ENCODE measurements around the gene HSPA5.

Gene HSPA5

GRCh38 chr9:125262294-125262991 is 21.3 kb upstream of the HSPA5 start:
- TF ChIP-seq POLR2AphosphoS5 (IDR thresholded peaks at IDR 0.05; ENCODE audit: low read depth, low read length), result no peak
- TF ChIP-seq SIN3A (IDR thresholded peaks at IDR 0.05; ENCODE audit: borderline replicate concordance, insufficient read depth, low read length), result no peak
- TF ChIP-seq REST (IDR thresholded peaks at IDR 0.05; ENCODE audit: insufficient read depth in 1 of 2, low read depth in 2 of 2, low read length in 2 of 2), result no peak
- no peak for TF ChIP-seq TAF1 (IDR thresholded peaks at IDR 0.05; ENCODE audit: borderline replicate concordance, insufficient read depth, low read length)
- TF ChIP-seq FOXP2 (optimal IDR thresholded peaks at IDR 0.05; ENCODE audit: borderline replicate concordance, extremely low read depth, extremely low read length, insufficient read depth), result no peak

- no peak for TF ChIP-seq REST (IDR thresholded peaks at IDR 0.05; ENCODE audit: insufficient read depth in 1 of 2, low read depth in 2 of 2, low read length in 2 of 2)
- no peak for TF ChIP-seq SIN3A (IDR thresholded peaks at IDR 0.05; ENCODE audit: borderline replicate concordance, insufficient read depth, low read length)
- TF ChIP-seq TAF1 (IDR thresholded peaks at IDR 0.05; ENCODE audit: borderline replicate concordance, insufficient read depth, low read length), result peak; percentile 75; the same call in 1 of the 2 replicates
- peak; percentile 73 for TF ChIP-seq FOXP2 (optimal IDR thresholded peaks at IDR 0.05; ENCODE audit: borderline replicate concordance, extremely low read depth, extremely low read length, insufficient read depth)
- peak; percentile 59 for TF ChIP-seq POLR2AphosphoS5 (IDR thresholded peaks at IDR 0.05; ENCODE audit: low read depth, low read length)
Measured at GRCh38 chr9:125261501-125262293, 20.6 kb upstream of the HSPA5 start, which contains the start of gene GAPVD1. GAPVD1 (plus strand) TSS chr9:125261826; CDS start chr9:125298922, 37,096 bp downstream.

- no peak for TF ChIP-seq TAF1 (IDR thresholded peaks at IDR 0.05; ENCODE audit: borderline replicate concordance, insufficient read depth, low read length)
- TF ChIP-seq SIN3A (IDR thresholded peaks at IDR 0.05; ENCODE audit: borderline replicate concordance, insufficient read depth, low read length), result no peak
- peak; percentile 73 to 84 for TF ChIP-seq REST (IDR thresholded peaks at IDR 0.05; ENCODE audit: insufficient read depth in 1 of 2, low read depth in 2 of 2, low read length in 2 of 2)
- no peak for TF ChIP-seq FOXP2 (optimal IDR thresholded peaks at IDR 0.05; ENCODE audit: borderline replicate concordance, extremely low read depth, extremely low read length, insufficient read depth)
Measured at GRCh38 chr9:125260561-125260960, 19.4 kb upstream of the HSPA5 start.

- TF ChIP-seq TAF1 (IDR thresholded peaks at IDR 0.05; ENCODE audit: borderline replicate concordance, insufficient read depth, low read length), result no peak
Measured at GRCh38 chr9:125258832-125259534, 17.8 kb upstream of the HSPA5 start.

- no peak for TF ChIP-seq TAF1 (IDR thresholded peaks at IDR 0.05; ENCODE audit: borderline replicate concordance, insufficient read depth, low read length)
- TF ChIP-seq FOXP2 (optimal IDR thresholded peaks at IDR 0.05; ENCODE audit: borderline replicate concordance, extremely low read depth, extremely low read length, insufficient read depth), result no peak
- TF ChIP-seq SIN3A (IDR thresholded peaks at IDR 0.05; ENCODE audit: borderline replicate concordance, insufficient read depth, low read length), result no peak
- no peak for TF ChIP-seq REST (IDR thresholded peaks at IDR 0.05; ENCODE audit: insufficient read depth in 1 of 2, low read depth in 2 of 2, low read length in 2 of 2)
- no peak for TF ChIP-seq POLR2AphosphoS5 (IDR thresholded peaks at IDR 0.05; ENCODE audit: low read depth, low read length)
Measured at GRCh38 chr9:125258160-125258785, 17.1 kb upstream of the HSPA5 start.

Data from PFSK-1 (cell line).